NCI-H2196 (cell line): ENCODE measurements around the gene POFUT2.
"Not testable (repeated sequence)": the region's sequence is repeated elsewhere in the genome, so short reads cannot be mapped to it uniquely, and the experiment has no call there.

Experiments
- DNase-seq: peaks from one replicate; lab custom pipeline; 2025; ENCODE audit not compliant: unreplicated experiment; lab: John Stamatoyannopoulos, UW

The POFUT2 gene

DNA sequence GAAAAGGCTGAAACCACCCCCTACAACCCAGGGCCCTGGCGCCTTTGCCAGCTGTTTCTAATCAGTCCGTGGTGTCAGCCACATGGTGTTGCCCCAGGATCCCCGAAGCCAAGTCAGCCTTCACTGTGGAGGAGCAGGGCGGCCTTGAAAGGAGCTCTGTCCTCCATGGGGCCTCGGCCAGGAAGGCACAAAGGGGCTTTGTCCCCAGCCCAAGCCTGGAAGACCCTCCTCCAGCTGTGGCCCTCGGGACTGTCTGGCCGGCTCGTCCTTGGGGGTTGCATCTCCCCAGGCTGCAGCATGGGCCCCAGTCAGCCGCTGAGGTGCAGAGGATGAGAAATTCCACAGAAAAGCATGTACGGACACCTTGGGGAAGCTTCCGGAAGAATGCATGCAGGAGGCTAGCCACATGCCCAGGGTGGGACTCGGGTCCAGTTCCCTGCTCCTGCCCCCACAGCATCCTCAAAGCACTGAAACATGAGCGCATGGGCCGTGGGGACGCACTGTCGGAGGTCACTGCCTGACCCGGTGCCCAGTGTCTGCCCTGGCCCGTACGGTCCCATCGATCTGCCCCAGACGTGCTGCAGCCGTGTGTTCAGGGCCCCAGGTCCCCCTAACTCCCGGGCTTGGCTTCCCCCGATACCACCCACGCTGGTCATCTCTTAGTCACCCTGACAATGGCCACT lies 38.6 kb upstream of the POFUT2 start:
- DNase-seq: no peak

DNA sequence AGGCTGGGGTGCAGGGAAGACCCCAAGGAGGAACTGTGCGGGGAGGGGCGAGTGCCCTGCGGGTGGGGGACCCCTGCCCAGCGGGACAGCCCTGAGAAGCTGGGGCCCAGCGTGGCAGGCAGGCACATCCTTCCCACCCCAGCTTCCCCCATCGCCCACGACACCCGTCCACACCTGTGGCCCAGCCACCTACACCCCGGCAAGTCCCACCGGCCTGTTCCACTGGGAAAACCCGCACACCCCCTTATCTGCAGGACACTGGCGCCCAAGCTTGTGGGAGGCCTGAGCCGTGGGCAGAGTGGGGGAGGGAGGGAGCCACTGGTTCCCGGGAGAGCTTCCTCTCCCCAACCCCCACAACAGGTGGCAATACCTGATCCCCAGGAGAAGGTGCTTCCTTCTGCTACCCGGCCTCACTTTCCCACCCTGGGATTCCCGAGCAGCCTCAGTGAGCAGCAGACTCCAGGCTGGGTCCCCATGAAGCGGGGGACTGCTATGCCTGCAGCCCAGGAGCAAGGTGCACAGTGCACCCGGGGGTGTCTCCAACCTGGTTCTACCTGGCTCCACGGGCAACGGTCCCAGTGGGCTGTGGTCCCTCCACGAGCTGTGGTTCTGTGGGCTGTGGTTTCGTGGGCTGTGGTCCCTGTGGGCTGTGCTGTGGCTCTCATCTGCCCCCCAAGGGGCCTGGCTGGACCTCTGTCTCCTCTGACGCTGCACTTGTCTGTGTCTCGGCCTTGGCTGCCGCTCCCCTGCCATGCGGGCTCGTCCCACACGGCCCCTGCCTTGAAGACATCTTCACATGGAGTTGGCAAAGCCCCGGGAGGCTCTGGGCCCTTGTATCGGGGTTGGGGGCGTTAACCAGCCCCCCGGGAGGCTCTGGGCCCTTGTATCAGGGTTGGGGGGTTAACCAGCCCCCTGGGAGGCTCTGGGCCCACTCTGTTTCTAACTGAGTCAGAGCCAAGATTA lies 37.8 kb upstream of the POFUT2 start:
- no peak for DNase-seq

DNA sequence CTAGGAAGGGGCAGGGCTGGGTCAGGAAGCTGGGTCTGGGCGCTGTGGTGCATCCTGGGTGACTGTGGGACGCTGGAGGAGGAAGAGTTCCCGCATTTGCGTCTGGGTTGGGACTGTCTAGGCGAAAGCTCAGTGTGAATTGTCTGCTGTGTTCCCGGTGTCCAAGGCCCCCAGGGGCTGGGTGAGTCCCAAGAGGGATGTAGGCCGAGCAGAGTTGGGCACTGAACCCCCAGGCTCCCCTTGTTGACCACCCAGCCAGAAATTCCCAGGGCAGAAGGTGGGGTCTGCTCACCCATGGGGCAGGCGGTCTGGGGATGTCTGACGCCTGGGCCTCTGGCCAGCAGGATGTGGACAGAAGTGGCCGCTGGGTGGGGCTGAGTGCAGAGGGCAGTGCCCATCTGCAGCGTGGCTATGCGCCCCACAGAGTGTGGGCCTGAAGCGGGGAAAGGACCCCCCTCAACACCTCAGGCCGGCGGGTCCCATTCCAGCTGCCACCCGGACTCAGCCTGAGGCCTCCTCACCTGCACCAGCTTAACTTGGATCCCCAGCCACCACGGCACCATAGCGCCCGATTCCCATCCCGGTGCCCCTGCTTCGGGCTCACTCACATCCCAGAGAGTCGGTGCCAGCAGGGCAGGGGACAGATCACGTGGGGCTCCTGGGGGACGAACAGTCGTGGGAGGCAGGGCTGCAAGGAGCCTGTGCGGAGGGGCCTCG lies 37.0 kb upstream of the POFUT2 start:
- DNase-seq: no peak

DNA sequence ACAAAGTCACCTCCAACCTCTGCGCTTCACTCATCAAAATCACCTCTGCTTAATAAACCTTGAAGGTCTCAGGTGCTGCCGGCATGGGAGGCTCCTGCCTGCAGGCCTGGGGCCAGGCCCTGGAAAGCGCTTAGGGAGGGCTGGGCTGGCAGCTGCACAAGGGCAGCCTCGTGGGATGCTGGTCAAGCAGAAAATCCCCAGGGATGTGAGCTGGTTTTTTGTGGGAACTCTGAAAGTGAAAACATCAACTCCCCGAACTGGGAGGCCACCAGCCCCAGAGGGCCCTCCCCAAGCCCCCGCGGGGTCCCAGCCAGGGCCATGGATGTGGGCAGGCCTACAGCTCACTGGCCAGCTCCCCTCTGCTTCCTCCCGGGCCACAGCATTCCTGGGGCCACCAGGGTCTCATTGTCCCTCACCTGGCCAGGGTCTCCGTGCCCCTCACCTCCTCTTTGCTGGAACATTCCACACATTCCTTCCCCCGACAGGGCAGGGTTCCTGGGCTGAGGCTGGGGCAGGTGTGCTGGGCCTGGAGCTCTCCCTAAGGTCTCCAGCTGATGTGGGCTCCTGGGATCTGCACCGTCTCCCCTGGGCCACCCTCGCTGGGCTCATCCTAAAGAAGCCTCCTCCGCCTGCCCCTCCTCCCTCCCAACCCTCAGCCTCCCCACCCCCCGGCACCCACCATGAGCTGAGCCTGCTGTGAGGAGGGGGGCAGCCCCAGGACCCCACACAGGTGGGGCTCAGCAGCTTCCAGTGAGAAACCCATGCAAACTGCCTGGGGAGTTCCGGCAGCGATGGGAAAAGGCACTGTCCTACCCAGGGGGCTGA lies 36.0 kb upstream of the POFUT2 start:
- no peak for DNase-seq

DNA sequence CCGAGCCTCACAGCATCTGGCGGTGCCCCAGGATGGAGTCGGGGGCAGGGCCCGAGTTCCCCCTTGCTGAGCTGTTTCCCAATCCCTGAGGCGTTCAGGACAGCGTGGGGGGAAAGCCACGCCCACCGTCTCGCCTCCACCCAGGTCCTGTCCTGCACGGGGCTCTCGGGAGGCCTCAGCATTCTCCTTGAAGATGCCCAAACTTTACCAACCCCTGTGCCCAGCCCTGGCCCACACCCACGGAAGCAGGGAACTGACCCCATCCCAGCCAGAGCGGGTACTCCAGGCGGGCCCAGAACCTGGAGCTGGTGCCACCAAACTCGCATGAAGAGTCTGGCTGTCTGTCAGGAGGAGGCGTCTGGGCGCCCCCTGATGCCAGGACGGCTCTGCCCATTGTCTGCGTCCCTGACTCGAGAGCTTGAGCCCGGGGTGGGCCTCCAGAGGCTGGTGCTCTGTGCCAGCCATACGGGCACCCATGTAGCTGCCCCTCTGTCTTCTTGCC lies 35.3 kb upstream of the POFUT2 start:
- DNase-seq: no peak

DNA sequence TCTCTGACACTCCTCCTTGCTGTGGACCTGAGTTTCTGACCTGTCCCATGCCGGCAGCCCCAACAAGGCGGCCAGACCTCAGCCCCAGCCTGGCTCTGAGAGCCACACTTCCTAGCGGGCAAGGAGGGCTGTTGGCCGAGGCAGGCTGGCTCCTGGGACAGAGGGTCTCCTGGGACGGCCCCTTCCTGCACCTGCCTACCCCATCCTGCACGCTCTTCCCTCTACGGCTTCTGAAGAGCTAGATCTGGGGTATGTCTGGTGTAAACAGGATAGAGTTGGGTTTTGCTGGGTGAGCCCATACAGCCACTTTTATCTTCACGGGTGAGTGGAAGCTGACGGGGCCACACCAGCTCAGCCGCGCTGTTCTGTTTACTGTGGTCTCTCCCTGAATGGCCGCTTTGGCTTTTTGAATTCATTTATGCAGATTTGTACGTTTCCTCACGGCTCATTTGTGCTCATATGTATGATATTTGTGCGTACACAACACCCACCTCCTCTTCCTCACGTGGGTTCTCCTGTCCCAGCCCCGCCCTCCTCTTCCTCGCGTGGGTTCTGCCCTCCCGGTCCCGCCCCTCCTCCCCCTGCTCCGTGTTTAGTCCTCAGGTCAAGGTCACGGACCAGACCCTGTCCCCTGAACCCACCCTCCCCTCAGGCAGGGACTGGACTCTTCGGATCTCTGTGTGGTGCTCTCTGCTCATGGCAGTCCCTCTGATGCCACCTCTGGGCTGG lies 34.7 kb upstream of the POFUT2 start:
- no peak for DNase-seq

DNA sequence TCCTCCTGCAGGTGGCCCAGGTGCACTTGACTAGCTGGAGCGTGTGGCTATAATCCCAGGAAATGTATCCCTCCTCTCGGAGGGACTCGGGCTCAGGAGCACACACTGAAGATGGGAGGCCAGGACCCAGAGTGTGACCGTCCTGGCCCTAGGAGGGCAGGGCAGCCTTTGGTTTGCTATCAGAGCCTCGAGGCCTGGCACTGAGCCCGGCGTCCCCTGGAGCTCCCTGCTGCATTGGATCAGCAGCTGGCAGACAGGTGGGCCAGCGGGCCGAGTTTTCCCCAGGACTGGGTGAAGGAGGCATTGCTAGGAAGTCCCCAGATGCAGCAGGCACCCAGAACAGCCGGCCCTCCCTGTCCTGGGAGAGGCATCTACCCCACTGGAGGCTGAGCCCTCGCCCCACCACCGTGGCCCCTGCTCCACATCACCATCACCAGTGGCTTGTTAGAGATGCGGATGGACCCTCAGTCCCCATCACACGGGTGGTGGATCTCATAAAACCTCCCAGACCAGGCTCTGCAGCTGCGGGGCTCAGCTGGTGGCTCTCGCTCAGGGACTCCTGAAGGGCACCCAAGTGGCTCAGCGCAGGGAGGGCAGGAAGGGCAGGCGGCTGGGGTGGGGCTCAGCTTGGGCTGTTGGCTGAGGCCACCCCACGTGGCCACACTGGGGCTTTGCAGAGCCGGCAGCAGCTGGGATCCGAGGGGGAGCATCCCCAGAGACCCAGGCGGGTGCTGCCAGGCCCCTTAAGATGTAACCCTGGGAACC lies 32.7 kb upstream of the POFUT2 start:
- no peak for DNase-seq

DNA sequence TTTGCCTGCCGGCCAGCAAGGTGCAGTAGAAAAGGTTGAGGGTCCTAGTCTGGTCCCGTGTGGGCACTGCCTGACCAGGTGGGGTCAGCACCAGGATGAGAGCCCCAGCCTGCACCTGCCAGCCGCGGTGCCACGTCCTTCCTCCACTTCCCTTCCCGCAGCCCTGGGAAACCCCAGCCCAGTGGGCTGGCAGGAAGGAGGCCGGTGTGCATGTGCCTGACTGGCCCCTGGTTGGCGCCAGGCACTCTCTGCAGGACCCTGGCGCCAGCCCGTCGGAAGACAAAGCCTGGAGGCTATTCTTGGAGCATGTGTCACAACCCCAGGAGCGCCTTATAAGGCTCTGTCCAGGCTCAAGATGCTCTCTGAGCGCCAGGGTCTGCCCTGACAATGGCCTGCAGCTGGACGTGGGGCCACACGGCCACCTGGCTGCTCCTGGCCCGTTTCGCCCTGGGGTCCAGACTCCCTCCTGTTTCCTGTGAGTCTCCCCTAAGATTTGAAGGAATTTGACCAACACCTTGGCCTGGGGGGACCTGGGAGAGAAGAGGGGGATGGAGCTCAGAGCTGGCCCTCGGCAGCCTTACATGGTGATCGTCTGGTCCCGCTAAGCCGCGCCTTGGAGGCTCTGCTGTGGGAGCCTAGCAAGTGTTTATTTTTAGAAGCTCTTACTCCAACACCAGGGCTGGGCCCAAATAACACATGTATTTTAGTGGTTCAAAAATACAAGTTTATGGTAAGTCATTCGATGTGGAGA lies 31.9 kb upstream of the POFUT2 start:
- no peak for DNase-seq

DNA sequence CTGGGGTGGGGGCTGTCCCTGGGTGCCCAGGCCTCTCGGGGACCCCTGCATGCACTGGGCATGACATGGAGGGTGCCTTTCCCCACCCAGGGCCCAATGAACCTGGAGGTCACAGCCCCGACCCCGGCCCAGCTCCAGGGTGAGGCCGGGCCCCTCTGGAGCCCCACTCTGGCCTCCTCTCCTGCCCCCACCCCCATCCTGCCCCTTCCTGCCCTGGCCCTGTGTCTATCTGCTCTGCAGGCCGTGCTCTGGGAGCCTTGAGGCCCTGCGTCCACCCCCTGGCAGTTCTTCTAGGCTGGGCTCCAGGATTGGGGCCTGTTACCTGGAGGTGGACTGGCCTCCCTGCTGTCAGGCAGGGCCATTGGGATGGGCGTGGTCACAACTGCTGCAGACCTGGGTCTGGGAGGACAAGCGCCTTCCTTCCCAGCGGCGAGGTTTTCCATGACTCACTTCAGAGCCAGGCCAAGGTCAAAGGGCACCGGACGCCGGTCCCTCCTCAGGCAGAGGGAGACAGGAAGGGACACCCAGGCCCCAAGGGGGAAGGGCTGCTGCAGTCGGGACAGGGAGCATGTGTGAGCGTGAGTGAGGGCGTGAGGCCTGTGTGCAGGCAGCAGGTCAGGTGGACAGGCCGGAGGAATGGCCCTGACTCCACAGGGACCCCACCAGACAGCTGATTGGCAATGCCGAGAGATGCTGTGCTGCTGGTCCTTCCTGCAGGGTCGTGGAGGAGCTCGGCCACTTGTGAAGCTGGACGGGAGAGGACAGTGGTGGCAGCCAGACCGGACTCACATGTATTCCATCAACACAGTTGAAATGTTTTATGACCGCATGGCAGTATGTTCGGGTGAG lies 31.1 kb upstream of the POFUT2 start:
- no peak for DNase-seq

DNA sequence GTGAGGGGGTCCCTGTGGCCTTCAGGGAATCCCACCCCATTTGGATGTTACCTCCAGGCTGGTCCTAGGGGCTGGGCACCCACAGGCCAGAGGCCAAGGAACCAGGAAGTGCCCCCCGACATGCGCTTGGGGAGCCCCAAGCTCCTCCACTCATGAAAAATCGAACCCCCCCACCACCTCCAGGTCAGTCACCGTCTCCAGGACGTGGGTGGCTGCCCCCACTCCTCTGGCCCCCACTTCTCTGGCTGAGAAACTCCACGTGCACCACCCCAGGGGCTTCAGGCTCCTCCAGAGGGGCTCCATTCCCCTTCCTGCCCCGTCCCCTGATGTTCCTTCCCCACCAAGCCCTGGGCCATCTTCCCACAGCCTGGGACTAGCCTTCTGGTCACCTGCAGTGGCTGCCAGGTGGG lies 30.5 kb upstream of the POFUT2 start:
- DNase-seq: no peak

DNA sequence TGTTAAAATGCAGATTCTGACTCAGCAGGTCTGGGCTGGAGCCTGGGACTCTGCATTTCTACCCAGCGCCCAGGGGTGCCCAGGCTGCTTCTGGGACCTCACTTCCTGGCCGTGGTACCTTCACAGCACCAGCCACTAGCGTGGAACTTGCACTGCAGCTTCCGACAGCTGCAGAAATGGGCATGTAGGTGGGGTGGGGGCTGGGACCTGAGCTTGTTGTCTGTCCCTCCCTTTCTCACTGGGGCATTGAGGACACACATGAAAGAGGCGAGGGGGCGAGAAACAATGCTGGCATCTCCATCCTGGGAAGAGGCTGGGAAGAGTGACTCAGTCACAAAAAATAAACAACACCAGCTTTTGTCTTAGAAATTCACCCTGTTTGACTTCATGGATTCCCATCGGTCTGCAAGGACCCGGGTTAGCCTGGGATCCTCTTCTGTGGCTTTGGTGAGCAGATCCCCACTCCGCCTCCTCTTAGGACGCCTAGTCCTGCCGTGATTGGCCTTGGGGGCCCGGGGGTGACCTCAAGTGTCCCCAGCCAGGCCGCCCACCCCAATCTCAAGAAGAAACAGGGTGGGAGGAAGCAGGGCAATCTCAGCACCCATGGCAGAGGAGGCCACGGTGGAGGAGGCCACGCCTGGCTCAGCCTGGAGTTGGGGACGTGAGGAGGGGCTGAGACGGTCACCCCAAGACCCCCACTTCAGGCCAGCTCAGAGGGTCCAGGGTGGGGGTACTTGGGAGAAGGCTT lies 29.9 kb upstream of the POFUT2 start:
- no peak for DNase-seq

DNA sequence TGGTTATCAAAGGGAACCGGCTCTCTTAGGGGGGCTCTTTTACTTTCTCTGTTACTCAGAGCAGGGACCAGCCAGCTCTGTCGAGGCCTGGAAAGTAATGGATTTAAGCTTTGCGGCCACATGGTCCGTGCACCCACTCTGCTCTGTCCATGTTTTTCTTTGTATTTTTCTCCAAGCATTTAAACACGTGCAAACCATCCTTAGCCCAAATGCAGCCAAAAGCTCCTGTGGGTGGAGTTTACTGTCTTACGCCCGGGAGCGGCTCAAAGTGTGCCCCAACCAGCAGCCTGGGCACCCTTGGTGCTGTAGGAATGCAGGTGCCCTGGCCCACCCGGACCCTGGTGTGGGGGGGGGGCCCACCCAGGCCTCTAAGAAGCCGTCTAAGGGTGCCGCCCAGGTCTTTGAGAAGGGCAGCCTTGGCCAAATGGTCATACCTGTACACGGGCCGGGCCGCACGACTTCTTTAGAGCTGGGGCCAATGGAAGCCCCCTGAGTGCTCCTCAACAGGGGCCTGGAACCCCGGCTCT lies 29.2 kb upstream of the POFUT2 start:
- DNase-seq: no peak

DNA sequence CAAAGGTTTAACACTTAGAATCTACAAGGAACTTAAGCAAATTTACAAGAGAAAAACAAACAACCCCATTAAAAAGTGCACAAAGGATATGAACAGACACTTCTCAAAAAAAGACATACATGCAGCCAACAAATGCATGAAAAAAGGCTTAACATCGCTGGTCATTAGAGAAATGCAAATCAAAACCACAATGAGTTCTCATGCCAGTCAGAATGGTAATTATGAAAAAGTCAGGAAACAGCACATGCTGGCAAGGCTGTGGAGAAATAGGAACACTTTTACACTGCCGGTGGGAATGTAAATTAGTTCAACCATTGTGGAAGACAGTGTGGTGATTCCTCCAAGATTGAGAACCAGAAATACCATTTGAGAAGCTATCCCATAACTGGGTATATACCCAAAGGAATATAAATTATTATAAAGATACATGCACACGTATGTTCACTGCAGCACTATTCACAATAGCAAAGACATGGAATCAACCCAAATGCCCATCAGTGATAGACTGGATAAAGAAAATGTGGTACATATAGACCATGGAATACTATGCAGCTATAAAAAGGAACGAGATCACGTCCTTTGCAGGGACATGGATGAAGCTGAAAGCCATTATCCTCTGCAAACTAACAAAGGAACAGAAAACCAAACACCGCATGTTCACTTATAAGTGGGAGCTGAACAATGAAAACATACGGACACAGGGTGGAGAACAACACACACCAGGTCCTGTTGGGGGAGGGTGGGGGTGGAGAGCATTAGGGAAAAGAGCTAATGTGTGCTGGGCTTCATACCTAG lies 28.2 kb upstream of the POFUT2 start:
- DNase-seq: not testable (repeated sequence)

DNA sequence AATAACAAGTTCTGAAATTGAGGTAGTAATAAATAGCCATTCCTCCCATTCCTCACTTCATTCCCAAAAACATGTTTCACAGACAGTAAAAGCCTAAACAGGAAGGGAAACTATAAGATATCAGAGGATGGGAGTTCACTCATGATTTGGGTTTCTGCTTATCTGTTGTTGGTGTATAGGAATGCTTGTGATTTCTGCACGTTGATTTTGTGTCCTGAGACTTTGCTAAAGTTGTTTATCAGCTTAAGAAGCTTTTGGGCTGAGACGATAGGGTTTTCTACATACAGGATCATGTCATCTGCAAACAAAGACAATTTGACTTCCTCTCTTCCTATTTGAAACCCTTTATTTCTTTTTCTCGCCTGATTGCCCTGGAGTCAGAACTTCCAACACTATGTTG lies 26.0 kb upstream of the POFUT2 start:
- DNase-seq: no peak

DNA sequence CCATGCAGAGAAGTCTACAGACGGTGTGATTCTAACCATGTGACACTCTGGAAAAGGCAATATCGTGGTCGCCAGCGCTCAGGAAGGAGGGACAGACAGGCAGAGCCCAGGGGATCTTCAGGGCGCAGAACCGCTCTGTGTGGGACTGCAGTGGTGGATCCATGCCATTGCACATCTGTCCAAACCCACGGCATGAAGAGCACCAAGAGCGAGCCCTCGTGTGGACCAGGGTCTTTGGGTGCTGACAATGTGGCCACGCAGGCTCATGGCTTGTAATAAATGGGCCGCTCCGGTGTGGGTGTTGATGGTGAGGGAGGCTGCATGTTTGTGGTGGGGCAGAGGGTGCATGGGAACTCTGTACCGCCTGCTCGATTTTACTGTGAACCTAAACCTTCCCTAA lies 25.3 kb upstream of the POFUT2 start:
- DNase-seq: no peak

DNA sequence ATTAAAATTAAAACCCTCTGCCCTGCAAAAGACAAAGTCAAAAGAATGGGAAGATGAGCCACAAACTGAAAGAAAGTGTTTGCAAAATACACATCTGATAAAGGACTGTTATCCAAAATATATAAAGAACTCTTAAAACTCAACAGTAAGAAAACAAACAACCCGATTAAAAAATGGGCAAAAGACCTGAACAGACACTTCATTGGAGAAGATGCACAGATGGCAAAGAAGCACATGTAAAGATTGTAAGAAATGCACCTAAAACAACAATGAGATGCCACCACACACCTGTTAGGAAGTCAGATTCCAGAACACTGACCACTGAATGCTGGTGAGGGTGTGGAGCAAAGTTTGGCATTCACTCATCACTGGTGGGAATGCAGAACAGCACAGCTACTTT lies 24.6 kb upstream of the POFUT2 start:
- no peak for DNase-seq
